GM23338 (cell line): ENCODE measurements around the gene ENPP7.

ENCODE experiments used
- EZH2 ChIP-seq: fragments of 200-600 bp; sonication (generic); IDR thresholded peaks from one replicate; pipeline ENCODE4 v1.8.0; 2017; ENCODE audit warnings: antibody characterized with exemption, mild to moderate bottlenecking, low read depth; ENCODE audit not compliant: unreplicated experiment
- EZH2phosphoT487 ChIP-seq: fragments of 200-600 bp; sonication (generic); IDR thresholded peaks from one replicate; pipeline ENCODE4 v1.8.1; 2018; ENCODE audit warnings: antibody characterized with exemption; ENCODE audit not compliant: unreplicated experiment
- JUNB ChIP-seq: IDR thresholded peaks from one replicate; pipeline ENCODE4 v1.6.1; 2016; ENCODE audit warnings: antibody characterized with exemption; ENCODE audit not compliant: unreplicated experiment
- POLR2AphosphoS5 ChIP-seq: IDR thresholded peaks from 2 replicates; pipeline ENCODE4 v1.6.1; 2016; ENCODE audit warnings: antibody characterized with exemption, low read depth
- ZNF114 ChIP-seq: fragments of 250-450 bp; sonication (Bioruptor Pico); IDR thresholded peaks from 2 replicates; pipeline ENCODE4 v1.5.0; 2020; ENCODE audit warnings: mild to moderate bottlenecking, moderate library complexity
- TF ChIP-seq, protein P1 (sequence below), 2 experiments: fragments of 200-600 bp in 1 of 2; sonication (generic) in 1 of 2; conservative IDR thresholded peaks; 2 replicates each; pipeline versions ENCODE4 v1.5.1 to v1.6.1; 2016 to 2017; ENCODE audit warnings: antibody characterized with exemption in 2 of 2, low read depth in 2 of 2, mild to moderate bottlenecking in 2 of 2, moderate library complexity in 1 of 2
- TF ChIP-seq, protein P2 (sequence below): IDR thresholded peaks from one replicate; pipeline ENCODE4 v1.6.1; 2018; ENCODE audit warnings: antibody characterized with exemption; ENCODE audit not compliant: unreplicated experiment

- TF ChIP-seq, protein P1, sequence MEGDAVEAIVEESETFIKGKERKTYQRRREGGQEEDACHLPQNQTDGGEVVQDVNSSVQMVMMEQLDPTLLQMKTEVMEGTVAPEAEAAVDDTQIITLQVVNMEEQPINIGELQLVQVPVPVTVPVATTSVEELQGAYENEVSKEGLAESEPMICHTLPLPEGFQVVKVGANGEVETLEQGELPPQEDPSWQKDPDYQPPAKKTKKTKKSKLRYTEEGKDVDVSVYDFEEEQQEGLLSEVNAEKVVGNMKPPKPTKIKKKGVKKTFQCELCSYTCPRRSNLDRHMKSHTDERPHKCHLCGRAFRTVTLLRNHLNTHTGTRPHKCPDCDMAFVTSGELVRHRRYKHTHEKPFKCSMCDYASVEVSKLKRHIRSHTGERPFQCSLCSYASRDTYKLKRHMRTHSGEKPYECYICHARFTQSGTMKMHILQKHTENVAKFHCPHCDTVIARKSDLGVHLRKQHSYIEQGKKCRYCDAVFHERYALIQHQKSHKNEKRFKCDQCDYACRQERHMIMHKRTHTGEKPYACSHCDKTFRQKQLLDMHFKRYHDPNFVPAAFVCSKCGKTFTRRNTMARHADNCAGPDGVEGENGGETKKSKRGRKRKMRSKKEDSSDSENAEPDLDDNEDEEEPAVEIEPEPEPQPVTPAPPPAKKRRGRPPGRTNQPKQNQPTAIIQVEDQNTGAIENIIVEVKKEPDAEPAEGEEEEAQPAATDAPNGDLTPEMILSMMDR (conservative IDR thresholded peaks at IDR 0.05; ENCODE audit: low read depth in 2 of 2), result no peak
- TF ChIP-seq EZH2, result no peak
- TF ChIP-seq POLR2AphosphoS5, result no peak
- TF ChIP-seq, protein P2, sequence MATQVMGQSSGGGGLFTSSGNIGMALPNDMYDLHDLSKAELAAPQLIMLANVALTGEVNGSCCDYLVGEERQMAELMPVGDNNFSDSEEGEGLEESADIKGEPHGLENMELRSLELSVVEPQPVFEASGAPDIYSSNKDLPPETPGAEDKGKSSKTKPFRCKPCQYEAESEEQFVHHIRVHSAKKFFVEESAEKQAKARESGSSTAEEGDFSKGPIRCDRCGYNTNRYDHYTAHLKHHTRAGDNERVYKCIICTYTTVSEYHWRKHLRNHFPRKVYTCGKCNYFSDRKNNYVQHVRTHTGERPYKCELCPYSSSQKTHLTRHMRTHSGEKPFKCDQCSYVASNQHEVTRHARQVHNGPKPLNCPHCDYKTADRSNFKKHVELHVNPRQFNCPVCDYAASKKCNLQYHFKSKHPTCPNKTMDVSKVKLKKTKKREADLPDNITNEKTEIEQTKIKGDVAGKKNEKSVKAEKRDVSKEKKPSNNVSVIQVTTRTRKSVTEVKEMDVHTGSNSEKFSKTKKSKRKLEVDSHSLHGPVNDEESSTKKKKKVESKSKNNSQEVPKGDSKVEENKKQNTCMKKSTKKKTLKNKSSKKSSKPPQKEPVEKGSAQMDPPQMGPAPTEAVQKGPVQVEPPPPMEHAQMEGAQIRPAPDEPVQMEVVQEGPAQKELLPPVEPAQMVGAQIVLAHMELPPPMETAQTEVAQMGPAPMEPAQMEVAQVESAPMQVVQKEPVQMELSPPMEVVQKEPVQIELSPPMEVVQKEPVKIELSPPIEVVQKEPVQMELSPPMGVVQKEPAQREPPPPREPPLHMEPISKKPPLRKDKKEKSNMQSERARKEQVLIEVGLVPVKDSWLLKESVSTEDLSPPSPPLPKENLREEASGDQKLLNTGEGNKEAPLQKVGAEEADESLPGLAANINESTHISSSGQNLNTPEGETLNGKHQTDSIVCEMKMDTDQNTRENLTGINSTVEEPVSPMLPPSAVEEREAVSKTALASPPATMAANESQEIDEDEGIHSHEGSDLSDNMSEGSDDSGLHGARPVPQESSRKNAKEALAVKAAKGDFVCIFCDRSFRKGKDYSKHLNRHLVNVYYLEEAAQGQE, result no peak
- no peak for TF ChIP-seq JUNB
- TF ChIP-seq ZNF114 (CRISPR knock-in tag), result no peak
- no peak for TF ChIP-seq EZH2phosphoT487
Measured at GRCh38 chr17:79730769-79731483, at the start of gene ENPP7.
